ENCODE data around the gene GGACT. TPM values are rescaled to one million over a fixed set of nuclear protein-coding genes. Genes with fewer than 3 reads are reported as not detected.

Gene GGACT
- total and polyA plus RNA-seq, 2 of the 8 experiments (the other 6 are each of a cell fraction or from before 2014, with no cell fraction given) = 1.1 to 1.5 TPM

GRCh38 chr13:100485265-100485664 is 103.3 kb downstream of the GGACT start (continued):
- TF ChIP-seq YY1 (IDR thresholded peaks at IDR 0.05; ENCODE audit: low read depth, low read length) (no peak), GABPA (IDR thresholded peaks at IDR 0.05; ENCODE audit: borderline replicate concordance, insufficient read depth, low read length) (no peak), MAFK (IDR thresholded peaks at IDR 0.05; ENCODE audit: low read depth, low read length) (no peak), TAF1 (IDR thresholded peaks at IDR 0.05; ENCODE audit: low read depth, low read length) (no peak)

Measured in H1 (cell line).